HUES48 (cell line): ENCODE data around the gene NOS3.
"Not testable (repeated sequence)": the region's sequence is repeated elsewhere in the genome, so short reads cannot be mapped to it uniquely, and the experiment has no call there.

ENCODE experiments used
- H3K27ac ChIP-seq: one replicate; pipeline ENCODE4 v1.7.0; 2013; ENCODE audit warnings: low read depth, low read length, inconsistent platforms
- H3K27me3 ChIP-seq: 2 replicates; pipeline ENCODE4 v1.6.1; 2013; ENCODE audit warnings: mild to moderate bottlenecking, low read length; ENCODE audit not compliant: control insufficient read depth, insufficient read depth
- H3K36me3 ChIP-seq: 2 replicates; pipeline ENCODE4 v1.6.1; 2013; ENCODE audit warnings: low read length; ENCODE audit not compliant: control insufficient read depth, insufficient read depth
- H3K4me1 ChIP-seq: 2 replicates; pipeline ENCODE4 v1.6.1; 2013; ENCODE audit warnings: mild to moderate bottlenecking, low read length; ENCODE audit not compliant: control insufficient read depth, insufficient read depth
- H3K4me3 ChIP-seq: 2 replicates; pipeline ENCODE4 v1.5.1; 2013; ENCODE audit warnings: mild to moderate bottlenecking, low read depth, low read length
- H3K9ac ChIP-seq: 2 replicates; pipeline ENCODE4 v1.6.1; 2013; ENCODE audit warnings: mild to moderate bottlenecking, low read depth, low read length, moderate library complexity
- H3K9me3 ChIP-seq: 2 replicates; pipeline ENCODE4 v1.6.1; 2013; ENCODE audit warnings: low read length; ENCODE audit not compliant: control insufficient read depth, insufficient read depth

Gene NOS3

DNA sequence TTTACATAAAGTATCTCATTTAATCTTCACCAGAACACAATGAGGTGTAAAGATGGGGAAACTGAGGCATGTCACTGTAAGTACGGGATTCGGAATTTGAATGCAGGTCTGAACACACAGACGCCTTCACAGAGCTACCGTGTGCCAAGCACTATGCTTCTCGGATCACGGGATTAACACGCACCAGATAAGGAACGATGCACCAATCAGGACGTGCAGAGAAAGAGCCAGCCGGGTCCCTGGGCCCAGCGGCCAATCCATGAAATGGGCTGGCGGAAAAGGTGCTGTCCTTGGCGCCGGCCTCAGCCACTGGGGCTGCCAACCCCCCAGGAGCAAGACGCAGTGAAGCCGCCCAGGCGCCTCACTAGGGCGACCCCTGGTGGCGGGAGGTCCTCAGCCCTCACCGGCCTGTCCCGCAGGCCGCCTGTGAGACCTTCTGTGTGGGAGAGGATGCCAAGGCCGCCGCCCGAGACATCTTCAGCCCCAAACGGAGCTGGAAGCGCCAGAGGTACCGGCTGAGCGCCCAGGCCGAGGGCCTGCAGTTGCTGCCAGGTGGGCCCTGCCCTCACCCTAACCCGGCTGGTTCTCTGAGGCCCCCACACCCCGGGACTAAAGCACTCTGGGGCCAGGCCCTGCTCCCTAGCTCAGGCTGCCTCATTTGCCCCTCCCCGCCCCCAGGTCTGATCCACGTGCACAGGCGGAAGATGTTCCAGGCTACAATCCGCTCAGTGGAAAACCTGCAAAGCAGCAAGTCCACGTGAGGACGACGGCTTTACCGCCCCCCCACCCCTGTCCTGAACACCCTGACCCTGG, 17.9 kb downstream of the NOS3 start:
- H3K27ac ChIP-seq = no peak overlapping the region
- peak overlapping the region; percentile 39 for H3K4me3 ChIP-seq
- peaks cover 13% of the 10 kb centered on the region for H3K27me3 ChIP-seq
- no peaks in the 10 kb centered on the region for H3K36me3 ChIP-seq
- H3K4me1 ChIP-seq = peaks cover 26% of the 10 kb centered on the region; the same call in 1 of the 2 replicates
- H3K9ac ChIP-seq = no peak overlapping the region
- no peaks in the 10 kb centered on the region for H3K9me3 ChIP-seq

DNA sequence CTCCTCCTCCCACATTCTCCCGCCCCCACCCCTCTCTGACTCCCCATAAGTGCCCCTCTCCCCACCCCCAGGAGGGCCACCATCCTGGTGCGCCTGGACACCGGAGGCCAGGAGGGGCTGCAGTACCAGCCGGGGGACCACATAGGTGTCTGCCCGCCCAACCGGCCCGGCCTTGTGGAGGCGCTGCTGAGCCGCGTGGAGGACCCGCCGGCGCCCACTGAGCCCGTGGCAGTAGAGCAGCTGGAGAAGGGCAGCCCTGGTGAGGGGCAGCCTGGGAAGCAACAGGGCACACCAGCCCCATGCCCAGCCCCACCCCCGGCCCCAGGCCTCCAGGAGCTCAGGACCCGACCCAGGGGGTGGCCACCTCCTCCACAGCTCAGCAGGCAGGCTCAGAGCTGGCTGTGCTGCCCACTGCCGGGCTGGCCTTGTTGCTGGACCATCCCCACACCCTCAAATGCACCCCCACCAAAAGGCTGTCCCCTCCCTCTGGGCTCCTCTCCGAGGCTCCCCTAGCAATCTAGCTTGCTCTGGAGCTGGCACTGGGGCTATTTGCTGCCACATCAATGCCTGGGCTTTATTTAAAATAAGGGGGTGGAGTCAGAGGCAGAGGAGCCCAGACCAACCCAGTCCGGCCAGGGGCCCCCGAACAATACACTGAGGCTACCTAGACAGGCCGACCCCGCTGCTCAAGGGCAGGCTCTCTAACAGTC, 18.7 kb downstream of the NOS3 start:
- H3K4me1 ChIP-seq = peaks cover 30% of the 10 kb centered on the region; the same call in 1 of the 2 replicates
- no peak overlapping the region for H3K4me3 ChIP-seq
- H3K36me3 ChIP-seq = no peaks in the 10 kb centered on the region
- peaks cover 13% of the 10 kb centered on the region for H3K27me3 ChIP-seq
- H3K27ac ChIP-seq = no peak overlapping the region
- H3K9ac ChIP-seq = no peak overlapping the region
- H3K9me3 ChIP-seq = no peaks in the 10 kb centered on the region

- H3K4me1 ChIP-seq = peaks cover 30% of the 10 kb centered on the region; the same call in 1 of the 2 replicates
- no peaks in the 10 kb centered on the region for H3K36me3 ChIP-seq
- no peak overlapping the region for H3K9ac ChIP-seq
- peaks cover 13% of the 10 kb centered on the region for H3K27me3 ChIP-seq
- no peaks in the 10 kb centered on the region for H3K9me3 ChIP-seq
- no peak overlapping the region for H3K27ac ChIP-seq
- no peak overlapping the region for H3K4me3 ChIP-seq
These were observed 19.2 kb downstream of the NOS3 start for GRCh38 chr7:151010037-151010306.

GRCh38 chr7:151010307-151011096, 19.7 kb downstream of the NOS3 start:
- H3K9ac ChIP-seq = no peak overlapping the region
- no peak overlapping the region for H3K27ac ChIP-seq
- no peaks in the 10 kb centered on the region for H3K36me3 ChIP-seq
- peak overlapping the region; percentile 23; the same call in 1 of the 2 replicates for H3K4me3 ChIP-seq
- peaks cover 30% of the 10 kb centered on the region; the same call in 1 of the 2 replicates for H3K4me1 ChIP-seq
- no peaks in the 10 kb centered on the region for H3K9me3 ChIP-seq
- peaks cover 13% of the 10 kb centered on the region for H3K27me3 ChIP-seq

GRCh38 chr7:151011097-151011409, 20.2 kb downstream of the NOS3 start:
- Histone ChIP-seq H3K27me3 (peaks cover 14% of the 10 kb centered on the region), H3K4me3 (no peak overlapping the region), H3K9ac (no peak overlapping the region), H3K4me1 (peaks cover 30% of the 10 kb centered on the region; the same call in 1 of the 2 replicates), H3K9me3 (no peaks in the 10 kb centered on the region), H3K36me3 (no peaks in the 10 kb centered on the region), H3K27ac (no peak overlapping the region)

- H3K36me3 ChIP-seq, H3K4me3 ChIP-seq, H3K27ac ChIP-seq, H3K9me3 ChIP-seq, H3K9ac ChIP-seq: not testable (repeated sequence)
- Histone ChIP-seq H3K27me3 (peaks cover 18% of the 10 kb centered on the region), H3K4me1 (peaks cover 30% of the 10 kb centered on the region; the same call in 1 of the 2 replicates)
These were observed 20.8 kb downstream of the NOS3 start for GRCh38 chr7:151011616-151012015.

DNA sequence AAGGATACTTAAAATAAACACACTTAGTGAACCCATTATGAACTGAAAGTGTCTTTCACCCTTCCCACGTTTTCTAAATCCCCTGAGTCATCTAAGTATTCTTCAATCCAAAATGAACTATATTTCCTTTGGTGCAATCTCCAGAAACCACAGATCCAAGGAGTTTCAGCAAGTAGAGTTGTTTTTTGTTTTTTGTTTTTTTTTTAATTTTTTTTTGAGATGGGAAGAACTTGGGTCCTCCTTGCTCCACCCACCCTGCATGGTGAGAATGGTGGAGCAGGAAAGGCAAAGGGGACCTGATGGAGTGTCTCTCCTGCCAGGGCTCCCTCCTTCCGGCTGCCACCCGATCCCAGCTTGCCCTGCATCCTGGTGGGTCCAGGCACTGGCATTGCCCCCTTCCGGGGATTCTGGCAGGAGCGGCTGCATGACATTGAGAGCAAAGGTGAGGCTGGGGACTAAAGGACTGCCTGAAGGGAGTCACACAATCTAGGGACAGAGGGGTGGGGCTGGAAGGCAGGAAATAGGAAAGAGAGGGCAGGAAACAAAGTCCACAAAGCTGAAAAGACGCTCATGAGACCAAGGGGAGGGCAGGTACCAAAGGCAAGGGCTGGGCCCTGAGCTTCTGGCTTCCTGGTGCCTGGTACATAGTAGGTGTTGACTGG, 21.3 kb downstream of the NOS3 start:
- Histone ChIP-seq H3K9ac (no peak overlapping the region), H3K27me3 (peaks cover 22% of the 10 kb centered on the region), H3K9me3 (no peaks in the 10 kb centered on the region), H3K36me3 (no peaks in the 10 kb centered on the region), H3K27ac (no peak overlapping the region), H3K4me1 (peaks cover 30% of the 10 kb centered on the region; the same call in 1 of the 2 replicates), H3K4me3 (no peak overlapping the region)

GRCh38 chr7:151012911-151013347, 22.1 kb downstream of the NOS3 start:
- Histone ChIP-seq H3K36me3 (no peaks in the 10 kb centered on the region), H3K27me3 (peaks cover 30% of the 10 kb centered on the region), H3K9ac (no peak overlapping the region), H3K4me3 (peak overlapping the region; percentile 52), H3K27ac (no peak overlapping the region), H3K9me3 (no peaks in the 10 kb centered on the region), H3K4me1 (peaks cover 25% of the 10 kb centered on the region; the same call in 1 of the 2 replicates)

GRCh38 chr7:151013356-151013732, 22.5 kb downstream of the NOS3 start:
- Histone ChIP-seq H3K27me3 (peaks cover 34% of the 10 kb centered on the region), H3K9ac (no peak overlapping the region), H3K36me3 (no peaks in the 10 kb centered on the region), H3K9me3 (no peaks in the 10 kb centered on the region), H3K4me3 (peak overlapping the region; percentile 52), H3K4me1 (peaks cover 22% of the 10 kb centered on the region; the same call in 1 of the 2 replicates), H3K27ac (no peak overlapping the region)

DNA sequence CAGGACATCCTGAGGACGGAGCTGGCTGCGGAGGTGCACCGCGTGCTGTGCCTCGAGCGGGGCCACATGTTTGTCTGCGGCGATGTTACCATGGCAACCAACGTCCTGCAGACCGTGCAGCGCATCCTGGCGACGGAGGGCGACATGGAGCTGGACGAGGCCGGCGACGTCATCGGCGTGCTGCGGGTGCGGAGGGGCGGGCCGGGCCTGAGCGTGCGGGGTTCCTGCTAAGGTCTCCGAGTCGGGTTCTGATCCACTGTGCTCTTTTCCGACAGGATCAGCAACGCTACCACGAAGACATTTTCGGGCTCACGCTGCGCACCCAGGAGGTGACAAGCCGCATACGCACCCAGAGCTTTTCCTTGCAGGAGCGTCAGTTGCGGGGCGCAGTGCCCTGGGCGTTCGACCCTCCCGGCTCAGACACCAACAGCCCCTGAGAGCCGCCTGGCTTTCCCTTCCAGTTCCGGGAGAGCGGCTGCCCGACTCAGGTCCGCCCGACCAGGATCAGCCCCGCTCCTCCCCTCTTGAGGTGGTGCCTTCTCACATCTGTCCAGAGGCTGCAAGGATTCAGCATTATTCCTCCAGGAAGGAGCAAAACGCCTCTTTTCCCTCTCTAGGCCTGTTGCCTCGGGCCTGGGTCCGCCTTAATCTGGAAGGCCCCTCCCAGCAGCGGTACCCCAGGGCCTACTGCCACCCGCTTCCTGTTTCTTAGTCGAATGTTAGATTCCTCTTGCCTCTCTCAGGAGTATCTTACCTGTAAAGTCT, 23.1 kb downstream of the NOS3 start:
- Histone ChIP-seq H3K27me3 (peaks cover 39% of the 10 kb centered on the region), H3K9ac (0 out of 2 replicates have a peak overlapping the region, but pooled peaks have one; percentile 45), H3K27ac (no peak overlapping the region), H3K4me1 (peaks cover 20% of the 10 kb centered on the region; the same call in 1 of the 2 replicates), H3K4me3 (peak overlapping the region; percentile 61), H3K9me3 (no peaks in the 10 kb centered on the region), H3K36me3 (no peaks in the 10 kb centered on the region)
